ENCODE data around the gene HNRNPA1L2.
"Not testable (repeated sequence)": the region's sequence is repeated elsewhere in the genome, so short reads cannot be mapped to it uniquely, and the experiment has no call there.

The HNRNPA1L2 gene

GRCh38 chr13:52642131-52642530 lies at the start of gene HNRNPA1L2:
HNRNPA1L2 (plus strand) TSS chr13:52642431; CDS start chr13:52642493, 62 bp downstream.
- no peak for DNase-seq

- DNase-seq: not testable (repeated sequence)
Observed at GRCh38 chr13:52593175-52593574, 49.1 kb upstream of the HNRNPA1L2 start.

GRCh38 chr13:52593812-52594211 lies 48.4 kb upstream of the HNRNPA1L2 start:
- DNase-seq: not testable (repeated sequence)

GRCh38 chr13:52594295-52594694 lies 47.9 kb upstream of the HNRNPA1L2 start:
- not testable (repeated sequence) for DNase-seq

GRCh38 chr13:52597676-52598075 lies 44.6 kb upstream of the HNRNPA1L2 start:
- DNase-seq: no peak

- DNase-seq: no peak
Observed at GRCh38 chr13:52599037-52599847, 43.0 kb upstream of the HNRNPA1L2 start.

GRCh38 chr13:52599848-52600603 lies 42.2 kb upstream of the HNRNPA1L2 start:
- DNase-seq: peak in 18 of 56 donors; percentile 2 to 60 (median 32)

GRCh38 chr13:52600666-52601065 lies 41.6 kb upstream of the HNRNPA1L2 start:
- DNase-seq: no peak

- not testable (repeated sequence) for DNase-seq
Observed at GRCh38 chr13:52603316-52603715, 38.9 kb upstream of the HNRNPA1L2 start.

- peak in 1 of 56 donors; percentile 3 for DNase-seq
Observed at GRCh38 chr13:52606126-52606525, 36.1 kb upstream of the HNRNPA1L2 start.

GRCh38 chr13:52606795-52607194 lies 35.4 kb upstream of the HNRNPA1L2 start:
- not testable (repeated sequence) for DNase-seq

GRCh38 chr13:52608184-52608583 lies 34.0 kb upstream of the HNRNPA1L2 start:
- not testable (repeated sequence) for DNase-seq

GRCh38 chr13:52609013-52609606 lies 33.1 kb upstream of the HNRNPA1L2 start:
- peak in 21 of 56 donors; percentile 3 to 61 (median 21) for DNase-seq

- DNase-seq: not testable (repeated sequence)
Observed at GRCh38 chr13:52610158-52610557, 32.1 kb upstream of the HNRNPA1L2 start.

GRCh38 chr13:52615134-52615801 lies 27.0 kb upstream of the HNRNPA1L2 start:
- DNase-seq: no peak

GRCh38 chr13:52615812-52616211 lies 26.4 kb upstream of the HNRNPA1L2 start:
- no peak for DNase-seq

- DNase-seq: peak in 55 of 56 donors; percentile 7 to 83 (median 60)
Observed at GRCh38 chr13:52617070-52618060, 24.9 kb upstream of the HNRNPA1L2 start.

GRCh38 chr13:52631083-52631690 lies 11.0 kb upstream of the HNRNPA1L2 start:
- not testable (repeated sequence) for DNase-seq

GRCh38 chr13:52638666-52639328 lies 3.4 kb upstream of the HNRNPA1L2 start:
- DNase-seq: no peak
